HL-60 (cell line): Measurements from ENCODE around the gene SLC52A1.

Source experiments
- DNase-seq, 2 experiments: peaks; one replicate each; pipeline ENCODE4 v3.0.0-alpha.2; 2010 to 2020; ENCODE audit warnings: low read depth in 1 of 2, low spot score in 1 of 2
- H3K27ac ChIP-seq: fragments of 250-450 bp; sonication (Bioruptor Pico); replicated peaks from 2 replicates; pipeline ENCODE4 v1.5.1; 2020; ENCODE audit warnings: mild to moderate bottlenecking, moderate library complexity
- H3K27me3 ChIP-seq: fragments of 250-450 bp; sonication (Bioruptor Pico); 2 replicates; pipeline ENCODE4 v1.5.1; 2021; ENCODE audit warnings: mild to moderate bottlenecking, moderate library complexity; ENCODE audit not compliant: insufficient read depth, poor library complexity, severe bottlenecking
- H3K4me3 ChIP-seq: replicated peaks from 2 replicates; pipeline ENCODE4 v1.5.1; 2011; ENCODE audit warnings: mild to moderate bottlenecking, control low read depth, low read length; ENCODE audit not compliant: insufficient read depth
- GABPA ChIP-seq: IDR thresholded peaks from 2 replicates; pipeline ENCODE4 v1.6.1; 2012; ENCODE audit warnings: low read depth
- POLR2AphosphoS5 ChIP-seq: IDR thresholded peaks from 2 replicates; pipeline ENCODE4 v1.6.1; 2012; ENCODE audit warnings: low read depth
- REST ChIP-seq: IDR thresholded peaks from 2 replicates; pipeline ENCODE4 v1.6.1; 2012; ENCODE audit warnings: low read depth; ENCODE audit not compliant: insufficient replicate concordance
- SPI1 ChIP-seq: IDR thresholded peaks from 2 replicates; pipeline ENCODE4 v1.6.1; 2012; ENCODE audit warnings: low read depth, mild to moderate bottlenecking, borderline replicate concordance
- TF ChIP-seq, protein P1 (sequence below): IDR thresholded peaks from one replicate; pipeline ENCODE4 v1.5.1; 2011; ENCODE audit warnings: low read length, control low read depth, inconsistent platforms; ENCODE audit not compliant: insufficient read depth

The SLC52A1 gene

DNA sequence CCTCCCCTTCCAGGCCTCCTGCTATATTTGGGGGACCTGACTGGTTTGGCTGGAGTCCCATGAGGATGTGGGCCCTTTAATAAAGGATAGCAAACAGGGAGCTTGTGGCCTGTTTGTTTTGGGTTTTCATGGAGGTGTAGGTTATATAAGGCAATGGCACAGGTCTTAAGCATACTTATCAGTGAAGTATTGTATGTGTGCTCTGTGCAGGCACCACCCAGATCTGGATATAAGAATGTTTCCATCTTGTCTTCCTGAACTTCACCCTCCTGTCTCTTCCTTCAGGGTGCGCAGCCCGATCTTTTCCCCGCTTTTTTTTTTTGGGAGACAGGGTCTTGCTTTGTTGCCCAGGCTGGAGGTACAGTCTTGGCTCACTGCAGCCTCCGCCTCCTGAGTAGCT lies 10.6 kb downstream of the SLC52A1 start:
- TF ChIP-seq, protein P1, sequence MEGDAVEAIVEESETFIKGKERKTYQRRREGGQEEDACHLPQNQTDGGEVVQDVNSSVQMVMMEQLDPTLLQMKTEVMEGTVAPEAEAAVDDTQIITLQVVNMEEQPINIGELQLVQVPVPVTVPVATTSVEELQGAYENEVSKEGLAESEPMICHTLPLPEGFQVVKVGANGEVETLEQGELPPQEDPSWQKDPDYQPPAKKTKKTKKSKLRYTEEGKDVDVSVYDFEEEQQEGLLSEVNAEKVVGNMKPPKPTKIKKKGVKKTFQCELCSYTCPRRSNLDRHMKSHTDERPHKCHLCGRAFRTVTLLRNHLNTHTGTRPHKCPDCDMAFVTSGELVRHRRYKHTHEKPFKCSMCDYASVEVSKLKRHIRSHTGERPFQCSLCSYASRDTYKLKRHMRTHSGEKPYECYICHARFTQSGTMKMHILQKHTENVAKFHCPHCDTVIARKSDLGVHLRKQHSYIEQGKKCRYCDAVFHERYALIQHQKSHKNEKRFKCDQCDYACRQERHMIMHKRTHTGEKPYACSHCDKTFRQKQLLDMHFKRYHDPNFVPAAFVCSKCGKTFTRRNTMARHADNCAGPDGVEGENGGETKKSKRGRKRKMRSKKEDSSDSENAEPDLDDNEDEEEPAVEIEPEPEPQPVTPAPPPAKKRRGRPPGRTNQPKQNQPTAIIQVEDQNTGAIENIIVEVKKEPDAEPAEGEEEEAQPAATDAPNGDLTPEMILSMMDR: no peak
- no peak for TF ChIP-seq REST
- no peak for TF ChIP-seq POLR2AphosphoS5
- no peak for TF ChIP-seq GABPA
- no peak for TF ChIP-seq SPI1
- no peak overlapping the region for H3K27ac ChIP-seq
- DNase-seq: no peak
- no peak overlapping the region for H3K4me3 ChIP-seq
- H3K27me3 ChIP-seq: no peaks in the 10 kb centered on the region

DNA sequence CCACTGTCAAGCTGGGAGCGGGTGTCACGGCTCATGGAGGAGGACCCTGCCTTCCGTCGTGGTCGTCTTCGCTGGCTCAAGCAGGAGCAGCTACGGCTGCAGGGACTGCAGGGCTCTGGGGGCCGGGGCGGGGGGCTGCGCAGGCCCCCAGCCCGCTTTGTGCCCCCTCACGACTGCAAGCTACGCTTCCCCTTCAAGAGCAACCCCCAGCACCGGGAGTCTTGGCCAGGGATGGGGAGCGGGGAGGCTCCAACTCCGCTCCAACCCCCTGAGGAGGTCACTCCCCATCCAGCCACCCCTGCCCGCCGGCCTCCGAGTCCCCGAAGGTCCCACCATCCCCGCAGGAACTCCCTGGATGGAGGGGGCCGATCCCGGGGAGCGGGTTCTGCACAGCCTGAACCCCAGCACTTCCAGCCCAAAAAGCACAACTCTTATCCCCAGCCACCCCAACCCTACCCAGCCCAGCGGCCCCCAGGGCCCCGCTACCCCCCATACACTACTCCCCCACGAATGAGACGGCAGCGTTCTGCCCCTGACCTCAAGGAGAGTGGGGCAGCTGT lies 11.6 kb downstream of the SLC52A1 start:
- no peaks in the 10 kb centered on the region for H3K27me3 ChIP-seq
- DNase-seq: no peak
- H3K27ac ChIP-seq: no peak overlapping the region
- no peak overlapping the region for H3K4me3 ChIP-seq
- TF ChIP-seq POLR2AphosphoS5: no peak
- no peak for TF ChIP-seq GABPA
- TF ChIP-seq, protein P1: no peak
- no peak for TF ChIP-seq SPI1
- no peak for TF ChIP-seq REST

- TF ChIP-seq REST: no peak
- H3K27ac ChIP-seq: no peak overlapping the region
- no peaks in the 10 kb centered on the region for H3K27me3 ChIP-seq
- no peak for DNase-seq
- no peak overlapping the region for H3K4me3 ChIP-seq
Observed at GRCh38 chr17:5022171-5022711, 13.0 kb downstream of the SLC52A1 start.
